ENCODE measurements around the gene ALPP. TPM values are rescaled to one million over a fixed set of nuclear protein-coding genes. Genes with fewer than 3 reads are reported as not detected.
"Not testable (repeated sequence)": the region's sequence is repeated elsewhere in the genome, so short reads cannot be mapped to it uniquely, and the experiment has no call there.

The ALPP gene
- polyA plus RNA-seq, 3 donors = not detected

DNA sequence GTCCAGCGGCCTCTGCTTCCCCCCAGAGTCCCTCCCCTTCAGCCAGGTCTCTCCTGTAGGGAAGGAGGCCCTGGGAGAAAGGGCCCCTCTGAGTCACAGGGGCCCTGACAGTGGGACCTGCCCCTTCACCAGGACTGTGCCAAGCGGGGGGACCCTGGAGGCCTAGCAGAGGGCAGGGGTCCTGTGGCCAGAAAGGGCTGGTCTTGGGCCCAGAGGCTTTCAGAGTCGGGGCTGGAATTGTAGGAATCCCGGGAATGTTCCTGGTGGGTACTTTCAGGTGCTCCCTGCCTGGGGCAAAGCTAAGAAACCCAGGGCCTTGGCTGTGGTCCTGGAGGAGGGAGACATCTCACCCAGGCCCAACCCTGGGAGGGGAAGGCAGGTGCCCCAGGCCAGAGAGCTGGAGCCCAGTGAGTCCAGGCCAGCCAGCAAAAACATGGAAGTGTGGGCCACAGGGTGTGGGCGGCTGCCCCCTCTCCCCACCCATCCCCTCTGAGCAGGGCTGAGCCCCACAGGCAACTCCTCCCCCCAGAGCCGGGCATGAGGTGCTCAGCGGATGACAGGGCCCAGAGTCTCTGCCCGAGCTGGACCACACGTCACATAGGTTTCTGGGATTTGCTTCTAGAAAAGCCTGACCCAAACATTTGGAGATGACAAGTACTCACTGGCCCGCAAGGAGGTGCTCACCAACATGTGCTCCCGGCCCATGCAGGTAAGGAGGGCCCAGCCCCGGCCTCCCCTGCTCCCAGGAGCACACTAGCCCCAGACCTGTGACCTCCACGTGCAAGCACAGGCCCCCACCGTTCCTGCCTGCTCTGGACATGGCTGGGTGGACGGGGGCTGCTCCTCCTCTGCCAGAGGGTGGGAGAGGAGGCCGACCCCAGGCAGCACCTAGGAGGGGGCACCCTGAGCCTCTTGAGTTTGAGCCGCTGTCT lies 48.2 kb upstream of the ALPP start:
- Histone ChIP-seq H3K4me3 (replicated peaks in 1 of 3; ENCODE audit: low read depth in 2 of 3, low read length in 3 of 3) (no peak overlapping the region), H4K20me1 (ENCODE audit: insufficient read depth, low read length) (no peaks in the 10 kb centered on the region), H3K27me3 (ENCODE audit: control insufficient read depth in 2 of 2, insufficient read depth in 2 of 2, low read length in 2 of 2) (no peaks in the 10 kb centered on the region), H3K9me3 (replicated peaks in 1 of 2; ENCODE audit: control insufficient read depth in 1 of 2, insufficient read depth in 1 of 2, low read length in 2 of 2) (no peaks in the 10 kb centered on the region), H3K27ac (ENCODE audit: low read depth in 1 of 2, low read length in 2 of 2) (no peak overlapping the region), H3K36me3 (replicated peaks in 1 of 2; ENCODE audit: control insufficient read depth in 1 of 2, insufficient read depth in 2 of 2, low read length in 2 of 2) (no peaks in the 10 kb centered on the region), H3K4me1 (ENCODE audit: control insufficient read depth in 1 of 2, insufficient read depth in 2 of 2, low read length in 2 of 2) (peaks cover 0 to 7% of the 10 kb centered on the region in 2 donors), H3K9ac (ENCODE audit: insufficient read depth, low read length, poor library complexity, severe bottlenecking) (no peak overlapping the region), H3K79me2 (ENCODE audit: insufficient read depth, low read length) (no peaks in the 10 kb centered on the region), H2AFZ (ENCODE audit: insufficient read depth, low read depth, low read length, poor library complexity, severe bottlenecking) (no peak overlapping the region), H3K4me2 (replicated peaks; ENCODE audit: extremely low read depth, low read length, poor library complexity, severe bottlenecking) (no peak overlapping the region)
- DNase-seq = no peak
- H3K4me3 Mint-ChIP-seq = no peak overlapping the region
- peaks cover 6% of the 10 kb centered on the region for H3K4me1 Mint-ChIP-seq
- no peaks in the 10 kb centered on the region for H3K36me3 Mint-ChIP-seq
- TF ChIP-seq, protein P1, sequence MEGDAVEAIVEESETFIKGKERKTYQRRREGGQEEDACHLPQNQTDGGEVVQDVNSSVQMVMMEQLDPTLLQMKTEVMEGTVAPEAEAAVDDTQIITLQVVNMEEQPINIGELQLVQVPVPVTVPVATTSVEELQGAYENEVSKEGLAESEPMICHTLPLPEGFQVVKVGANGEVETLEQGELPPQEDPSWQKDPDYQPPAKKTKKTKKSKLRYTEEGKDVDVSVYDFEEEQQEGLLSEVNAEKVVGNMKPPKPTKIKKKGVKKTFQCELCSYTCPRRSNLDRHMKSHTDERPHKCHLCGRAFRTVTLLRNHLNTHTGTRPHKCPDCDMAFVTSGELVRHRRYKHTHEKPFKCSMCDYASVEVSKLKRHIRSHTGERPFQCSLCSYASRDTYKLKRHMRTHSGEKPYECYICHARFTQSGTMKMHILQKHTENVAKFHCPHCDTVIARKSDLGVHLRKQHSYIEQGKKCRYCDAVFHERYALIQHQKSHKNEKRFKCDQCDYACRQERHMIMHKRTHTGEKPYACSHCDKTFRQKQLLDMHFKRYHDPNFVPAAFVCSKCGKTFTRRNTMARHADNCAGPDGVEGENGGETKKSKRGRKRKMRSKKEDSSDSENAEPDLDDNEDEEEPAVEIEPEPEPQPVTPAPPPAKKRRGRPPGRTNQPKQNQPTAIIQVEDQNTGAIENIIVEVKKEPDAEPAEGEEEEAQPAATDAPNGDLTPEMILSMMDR (IDR thresholded peaks at IDR 0.05) = no peak
- 95% methylated on average over 11 of the region's 17 CpGs for WGBS (ENCODE audit: insufficient coverage)
- H3K9me3 Mint-ChIP-seq = no peaks in the 10 kb centered on the region
- H3K27ac Mint-ChIP-seq = no peak overlapping the region
- intact Hi-C loops (cut with micrococcal nuclease) = no loop called here
- H3K27me3 Mint-ChIP-seq (ENCODE audit: low read depth in 3 of 3) = peaks cover 0 to 2% (median 1%) of the 10 kb centered on the region in 3 donors

DNA sequence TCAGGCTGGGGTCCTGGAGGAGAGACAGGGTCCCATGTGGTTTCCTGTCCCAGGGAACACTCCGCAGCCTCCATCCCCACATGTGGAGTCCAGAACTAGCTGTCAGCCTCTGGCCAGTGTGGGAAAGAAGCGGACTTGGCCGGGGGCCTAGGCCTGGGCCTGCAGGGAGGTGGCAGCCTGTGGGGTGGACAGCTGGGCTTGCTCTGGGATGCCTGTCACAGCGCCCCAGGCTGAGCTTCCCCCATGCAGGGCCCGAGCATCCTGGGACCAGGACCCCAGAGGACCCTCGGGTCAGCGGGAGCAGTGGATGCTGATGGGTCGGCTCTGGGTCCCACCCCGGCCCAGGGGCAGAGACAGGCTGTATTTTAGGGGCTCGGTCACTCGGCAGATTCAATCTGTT lies 47.5 kb upstream of the ALPP start:
- DNase-seq; H3K9ac ChIP-seq (ENCODE audit: insufficient read depth, low read length, poor library complexity, severe bottlenecking); H3K4me2 ChIP-seq (replicated peaks; ENCODE audit: extremely low read depth, low read length, poor library complexity, severe bottlenecking); H3K9me3 ChIP-seq (replicated peaks in 1 of 2; ENCODE audit: control insufficient read depth in 1 of 2, insufficient read depth in 1 of 2, low read length in 2 of 2); H3K27me3 ChIP-seq (ENCODE audit: control insufficient read depth in 2 of 2, insufficient read depth in 2 of 2, low read length in 2 of 2); H3K36me3 ChIP-seq (replicated peaks in 1 of 2; ENCODE audit: control insufficient read depth in 1 of 2, insufficient read depth in 2 of 2, low read length in 2 of 2); H3K4me3 Mint-ChIP-seq; H3K4me3 ChIP-seq (replicated peaks in 1 of 3; ENCODE audit: low read depth in 2 of 3, low read length in 3 of 3); H3K4me1 Mint-ChIP-seq; H2AFZ ChIP-seq (ENCODE audit: insufficient read depth, low read depth, low read length, poor library complexity, severe bottlenecking); H3K27ac ChIP-seq (ENCODE audit: low read depth in 1 of 2, low read length in 2 of 2); H3K27me3 Mint-ChIP-seq (ENCODE audit: low read depth in 3 of 3); H3K36me3 Mint-ChIP-seq; H3K79me2 ChIP-seq (ENCODE audit: insufficient read depth, low read length); H3K9me3 Mint-ChIP-seq; H4K20me1 ChIP-seq (ENCODE audit: insufficient read depth, low read length); H3K27ac Mint-ChIP-seq; intact Hi-C loops (cut with micrococcal nuclease); H3K4me1 ChIP-seq (ENCODE audit: control insufficient read depth in 1 of 2, insufficient read depth in 2 of 2, low read length in 2 of 2): not testable (repeated sequence)
- WGBS (ENCODE audit: insufficient coverage) = 94% methylated on average over 7 of the region's 11 CpGs

DNA sequence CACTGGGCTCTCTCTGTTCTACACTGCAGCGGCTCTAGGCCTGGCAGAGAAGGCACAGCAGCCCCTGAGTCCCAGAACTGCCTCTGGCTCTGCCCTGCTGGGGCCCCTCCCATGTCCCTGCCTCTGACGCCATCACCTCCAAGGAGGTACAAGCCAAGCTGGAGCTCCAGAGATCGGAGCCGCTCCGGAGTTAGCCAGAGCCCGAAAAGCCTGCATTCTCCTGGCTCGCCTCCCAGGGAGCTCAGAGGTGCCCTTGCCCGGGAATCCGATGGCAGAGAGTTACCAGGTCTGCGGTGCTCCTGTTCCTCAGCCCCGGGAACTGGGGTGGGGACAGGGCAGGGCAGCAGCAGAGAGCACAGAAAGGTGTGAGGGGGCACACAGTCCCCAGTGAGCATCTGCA lies 46.9 kb upstream of the ALPP start:
- not testable (repeated sequence) for H3K36me3 Mint-ChIP-seq

More for the DNA sequence above, 46.9 kb upstream of the ALPP start:
- H3K27me3 Mint-ChIP-seq (ENCODE audit: low read depth in 3 of 3); H3K27me3 ChIP-seq (ENCODE audit: control insufficient read depth in 2 of 2, insufficient read depth in 2 of 2, low read length in 2 of 2); H4K20me1 ChIP-seq (ENCODE audit: insufficient read depth, low read length); H3K4me2 ChIP-seq (replicated peaks; ENCODE audit: extremely low read depth, low read length, poor library complexity, severe bottlenecking); DNase-seq; H3K27ac Mint-ChIP-seq; H3K4me3 ChIP-seq (replicated peaks in 1 of 3; ENCODE audit: low read depth in 2 of 3, low read length in 3 of 3); H3K79me2 ChIP-seq (ENCODE audit: insufficient read depth, low read length); H3K4me3 Mint-ChIP-seq; H3K36me3 ChIP-seq (replicated peaks in 1 of 2; ENCODE audit: control insufficient read depth in 1 of 2, insufficient read depth in 2 of 2, low read length in 2 of 2); H2AFZ ChIP-seq (ENCODE audit: insufficient read depth, low read depth, low read length, poor library complexity, severe bottlenecking); H3K9me3 ChIP-seq (replicated peaks in 1 of 2; ENCODE audit: control insufficient read depth in 1 of 2, insufficient read depth in 1 of 2, low read length in 2 of 2); H3K9ac ChIP-seq (ENCODE audit: insufficient read depth, low read length, poor library complexity, severe bottlenecking); H3K4me1 ChIP-seq (ENCODE audit: control insufficient read depth in 1 of 2, insufficient read depth in 2 of 2, low read length in 2 of 2); H3K9me3 Mint-ChIP-seq; H3K4me1 Mint-ChIP-seq; intact Hi-C loops (cut with micrococcal nuclease); H3K27ac ChIP-seq (ENCODE audit: low read depth in 1 of 2, low read length in 2 of 2): not testable (repeated sequence)
- 85% methylated on average over 5 of the region's 11 CpGs for WGBS (ENCODE audit: insufficient coverage)

Measured in CD14-positive monocyte (primary cell).